ENCODE results near the gene PHRF1.
"Not testable (repeated sequence)": the region's sequence is repeated elsewhere in the genome, so short reads cannot be mapped to it uniquely, and the experiment has no call there.

The PHRF1 gene

GRCh38 chr11:574031-574570, 2.2 kb upstream of the PHRF1 start:
- DNase-seq = not testable (repeated sequence)

- no peak for DNase-seq
Observed at GRCh38 chr11:574632-575312, 1.5 kb upstream of the PHRF1 start.

GRCh38 chr11:575313-575995, 816 bp upstream of the PHRF1 start:
- DNase-seq = no peak

- DNase-seq = no peak
Observed at GRCh38 chr11:576811-577610, 741 bp downstream of the PHRF1 start.

GRCh38 chr11:577611-577894, 1.3 kb downstream of the PHRF1 start:
- no peak for DNase-seq

GRCh38 chr11:578276-579035, 2.2 kb downstream of the PHRF1 start:
- no peak for DNase-seq

GRCh38 chr11:579830-580601, 3.7 kb downstream of the PHRF1 start:
- no peak for DNase-seq

GRCh38 chr11:581342-581741, 5.1 kb downstream of the PHRF1 start:
- DNase-seq = no peak

- no peak for DNase-seq
Observed at GRCh38 chr11:581752-582151, 5.5 kb downstream of the PHRF1 start.

- DNase-seq = no peak
Observed at GRCh38 chr11:584287-584686, 8.0 kb downstream of the PHRF1 start.

- no peak for DNase-seq
Observed at GRCh38 chr11:586376-587316, 10.4 kb downstream of the PHRF1 start.

- no peak for DNase-seq
Observed at GRCh38 chr11:587546-587945, 11.3 kb downstream of the PHRF1 start.

- peak; percentile 81 for DNase-seq
Observed at GRCh38 chr11:587978-588380, 11.7 kb downstream of the PHRF1 start.

GRCh38 chr11:589798-590197, 13.5 kb downstream of the PHRF1 start:
- no peak for DNase-seq

- DNase-seq = no peak
Observed at GRCh38 chr11:590997-591396, 14.7 kb downstream of the PHRF1 start.

- no peak for DNase-seq
Observed at GRCh38 chr11:592501-592900, 16.2 kb downstream of the PHRF1 start.

- no peak for DNase-seq
Observed at GRCh38 chr11:592918-593317, 16.6 kb downstream of the PHRF1 start.

GRCh38 chr11:593347-593746, 17.1 kb downstream of the PHRF1 start:
- no peak for DNase-seq

- DNase-seq = no peak
Observed at GRCh38 chr11:595400-595799, 19.1 kb downstream of the PHRF1 start.

- DNase-seq = no peak
Observed at GRCh38 chr11:596374-596773, 20.1 kb downstream of the PHRF1 start.

- no peak for DNase-seq
Observed at GRCh38 chr11:597166-597725, 21.0 kb downstream of the PHRF1 start.

Data from CD4-positive, alpha-beta T cell treated with Interferon gamma for 1 hour (primary cell).